ENCODE measurements around the gene GALK2.

- TF ChIP-seq CTCF (IDR thresholded peaks at IDR 0.05) (no peak), POLR2A (IDR thresholded peaks at IDR 0.05) (no peak), POLR2AphosphoS5 (IDR thresholded peaks at IDR 0.05) (no peak)
These were observed 209.9 kb downstream of the GALK2 start for GRCh38 chr15:49379996-49380395.
